Islet precursor cell (in vitro differentiated cells): ENCODE results near the gene FDXR.
"Not testable (repeated sequence)": the region's sequence is repeated elsewhere in the genome, so short reads cannot be mapped to it uniquely, and the experiment has no call there.

ENCODE experiments used
- DNase-seq: peaks from one replicate; pipeline ENCODE4 v3.0.0-alpha.2; 2018

FDXR gene

DNA sequence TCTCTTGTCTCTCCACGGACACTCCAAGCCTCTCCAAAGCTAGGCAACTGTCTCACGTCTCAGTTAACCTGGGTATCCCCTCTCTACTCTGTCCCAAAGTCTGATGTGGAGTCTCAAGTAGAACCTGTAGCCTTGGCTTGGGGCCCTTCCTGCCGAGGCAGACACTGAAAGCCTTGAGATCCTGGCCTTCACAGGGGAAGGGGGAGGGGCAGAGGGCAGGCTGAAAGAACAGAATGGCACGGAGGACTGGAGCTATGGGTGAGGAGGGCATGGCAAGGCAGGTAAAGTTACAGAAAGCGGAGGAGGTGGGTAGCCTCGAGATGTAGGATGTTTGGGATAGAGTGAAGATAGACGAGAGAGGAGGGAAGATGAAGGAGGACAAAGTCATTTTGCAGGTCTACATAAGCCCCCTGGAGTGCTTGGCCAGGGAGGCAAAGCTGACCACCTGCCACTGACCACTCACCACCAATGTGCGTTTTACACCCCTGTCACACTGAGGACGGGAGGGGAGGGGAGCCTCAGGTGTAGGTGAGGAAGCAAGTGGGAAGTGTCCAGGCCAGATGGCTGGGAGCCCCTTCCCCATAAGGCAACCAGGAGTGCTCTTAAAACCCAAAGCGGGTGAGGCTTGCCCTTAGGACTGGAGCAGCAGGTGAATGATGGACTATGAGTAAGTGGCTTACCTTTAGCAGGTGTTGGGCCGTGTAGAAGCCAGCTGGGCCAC is 1.3 kb downstream of the FDXR start:
- no peak for DNase-seq

DNA sequence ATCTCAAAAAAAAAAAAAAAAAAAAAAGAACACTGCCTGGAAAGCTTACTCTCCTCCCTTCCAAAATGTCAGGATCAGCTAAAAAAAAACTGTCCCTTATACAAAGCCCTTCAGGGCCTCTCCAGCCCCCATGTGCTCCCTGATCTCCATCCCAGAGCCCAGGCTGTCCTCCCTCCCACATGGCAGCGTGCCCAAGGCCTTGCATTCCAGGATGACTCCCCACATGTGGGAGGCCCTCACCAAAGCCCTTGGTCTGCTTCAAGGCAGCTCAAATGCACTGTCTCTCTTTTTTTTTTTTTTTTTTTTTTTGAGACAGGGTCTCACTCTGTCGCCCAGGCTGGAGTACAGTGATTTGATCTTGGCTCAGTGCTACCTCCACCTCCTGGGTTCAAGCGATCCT is 2.3 kb downstream of the FDXR start:
- no peak for DNase-seq

DNA sequence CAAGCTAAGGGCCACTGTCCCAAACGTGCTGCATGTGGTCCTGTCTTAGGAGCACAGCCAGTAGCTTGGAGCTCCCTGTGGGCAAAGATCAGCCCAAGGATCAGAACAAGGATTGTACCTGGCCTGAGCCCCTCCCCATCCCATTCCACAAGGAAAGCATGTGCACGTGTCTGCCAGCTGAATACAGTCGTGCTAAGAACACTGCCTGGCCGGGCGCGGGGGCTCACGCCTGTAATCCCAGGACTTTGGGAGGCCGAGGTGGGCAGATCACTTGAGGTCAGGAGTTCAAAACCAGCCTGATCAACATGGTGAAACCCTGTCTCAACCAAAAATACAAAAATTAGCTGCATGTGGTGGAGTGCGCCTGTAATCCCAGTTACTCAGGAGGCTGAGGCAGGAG is 2.8 kb downstream of the FDXR start:
- not testable (repeated sequence) for DNase-seq

DNA sequence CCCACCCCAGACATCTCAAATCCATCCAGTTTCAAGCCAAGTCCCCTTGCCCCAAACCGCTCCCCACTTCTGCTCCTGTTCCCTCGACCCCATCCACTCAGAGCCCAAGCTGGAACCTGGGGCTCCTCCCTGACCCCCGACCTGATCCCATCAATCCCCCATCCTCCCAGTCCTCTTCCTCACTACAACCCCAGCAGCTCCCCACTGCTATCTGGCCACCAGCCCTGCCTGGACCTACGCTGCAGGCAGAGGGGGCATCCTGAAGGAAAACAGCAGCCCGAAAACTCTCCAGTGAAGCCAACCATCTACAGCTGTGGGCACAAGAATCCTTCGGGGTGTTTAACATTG is 3.9 kb downstream of the FDXR start:
- no peak for DNase-seq

DNA sequence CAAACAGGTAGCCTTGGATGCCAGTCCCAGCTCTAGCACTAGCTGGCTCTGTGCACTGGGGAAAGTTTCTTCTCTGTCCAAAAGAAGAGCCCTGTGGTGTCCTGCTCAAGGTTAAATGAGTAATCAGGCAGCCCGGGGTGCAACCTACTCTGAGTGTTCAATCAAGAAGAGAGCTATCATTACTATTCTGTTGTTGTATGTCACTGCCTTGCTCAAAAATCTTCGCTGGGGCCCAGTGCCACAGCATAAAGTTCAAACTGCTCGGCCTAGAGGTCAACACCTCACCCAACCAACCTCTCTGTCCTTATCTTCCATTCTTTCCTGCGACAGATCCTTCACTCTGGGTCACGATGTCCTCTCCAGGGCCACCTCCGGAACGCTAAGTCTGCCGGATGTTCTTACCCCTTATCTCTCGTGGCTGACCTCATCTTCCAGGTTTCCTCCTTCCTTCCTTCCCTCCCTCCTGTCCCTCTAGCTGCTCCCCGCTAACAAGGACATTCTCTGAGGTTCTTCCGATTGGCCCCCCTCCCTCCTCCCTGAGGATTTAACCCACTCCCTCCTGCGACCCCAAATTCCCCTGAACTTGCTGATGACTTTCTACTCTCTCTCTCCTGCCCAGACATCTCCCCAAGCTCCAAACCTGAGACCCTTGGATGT is 4.4 kb downstream of the FDXR start:
- DNase-seq = no peak

DNA sequence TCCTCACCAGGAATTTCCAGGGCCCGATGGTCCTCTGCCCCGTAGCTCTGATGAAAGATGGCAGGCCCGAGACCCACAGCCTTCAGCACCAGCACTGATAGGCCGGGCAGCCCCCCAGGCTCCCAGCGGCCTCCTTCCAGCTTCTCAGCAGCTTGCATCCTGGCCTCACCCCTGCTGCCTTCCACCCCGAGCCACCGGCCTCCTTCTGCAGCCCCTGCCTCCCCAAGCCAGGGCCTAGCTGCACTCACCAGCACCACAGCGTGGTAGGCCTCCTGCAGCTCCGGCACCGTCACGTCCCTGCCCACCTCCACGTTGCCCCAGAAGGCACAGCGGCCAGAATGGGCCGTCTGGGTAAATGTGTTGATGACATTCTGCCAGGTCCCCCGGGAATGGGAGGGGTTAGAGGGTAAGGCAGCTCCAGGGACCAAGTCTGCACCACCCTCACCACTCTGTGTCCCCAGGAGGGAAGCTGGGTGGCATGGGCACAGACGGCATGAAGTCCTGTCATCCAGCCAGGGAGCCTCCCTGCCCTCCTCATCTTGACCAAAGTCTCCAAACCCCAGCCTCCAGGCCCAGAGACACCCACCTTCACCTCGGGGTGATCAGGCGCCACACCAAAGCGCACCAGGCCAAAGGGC is 6.5 kb downstream of the FDXR start:
- no peak for DNase-seq

DNA sequence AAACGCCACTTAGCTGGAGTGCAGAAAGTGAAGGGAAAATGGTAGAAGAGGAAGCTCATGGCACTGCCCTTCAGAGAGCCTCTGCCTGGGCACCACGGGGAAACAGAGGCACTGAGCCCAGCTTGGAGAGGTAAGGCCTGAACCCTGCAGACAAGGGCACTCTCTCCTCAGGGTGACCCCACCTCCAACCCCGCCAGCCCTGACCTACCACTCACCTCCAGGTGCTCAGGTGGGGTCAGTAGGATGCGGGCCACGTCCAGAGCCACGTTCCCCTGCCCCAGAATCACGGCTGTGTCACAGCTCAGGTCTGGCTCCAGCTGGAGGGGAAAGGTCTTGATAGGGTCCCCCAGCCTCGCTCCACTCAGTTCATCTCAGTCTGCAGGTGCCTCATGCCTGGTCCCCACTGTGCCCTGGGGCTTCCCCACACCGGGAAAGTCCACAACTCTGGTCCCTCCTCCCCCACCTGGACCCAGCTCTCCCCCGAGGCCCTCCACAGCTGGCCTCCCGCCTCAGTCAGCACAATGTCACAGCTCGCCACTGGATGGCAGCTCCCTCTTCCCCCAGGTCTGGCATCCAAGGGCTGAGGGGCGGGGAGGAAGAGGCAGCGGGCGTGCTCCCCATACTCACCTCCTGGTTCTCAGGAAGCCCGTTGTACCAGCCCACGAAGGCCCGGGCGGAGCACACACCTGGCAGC is 7.1 kb downstream of the FDXR start:
- no peak for DNase-seq

DNA sequence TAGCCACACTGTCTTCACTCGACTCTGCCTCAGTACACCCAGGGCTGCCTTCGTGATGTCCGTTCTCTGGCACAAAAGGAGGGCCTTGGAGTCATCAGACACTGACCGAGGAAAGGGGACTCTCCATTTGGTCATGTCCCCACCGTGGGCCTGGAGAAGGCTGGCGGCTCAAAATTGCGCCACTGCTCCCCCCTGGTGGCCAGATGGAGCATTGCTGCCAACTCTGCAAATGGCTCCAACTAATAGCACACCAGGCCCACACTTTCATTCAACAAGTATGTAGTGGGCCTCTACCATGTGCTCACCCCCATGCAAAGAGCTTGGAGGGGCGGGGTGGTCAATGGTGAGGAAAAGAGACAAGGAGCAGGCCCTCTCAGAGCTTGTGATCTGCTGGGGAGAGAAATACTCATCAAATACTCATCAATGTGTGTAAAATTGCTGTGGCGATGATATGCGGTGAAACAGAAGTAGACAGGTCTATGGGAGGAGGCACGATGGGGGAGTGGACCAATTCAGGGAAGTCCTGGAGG is 7.9 kb downstream of the FDXR start:
- DNase-seq = peak; percentile 91

DNA sequence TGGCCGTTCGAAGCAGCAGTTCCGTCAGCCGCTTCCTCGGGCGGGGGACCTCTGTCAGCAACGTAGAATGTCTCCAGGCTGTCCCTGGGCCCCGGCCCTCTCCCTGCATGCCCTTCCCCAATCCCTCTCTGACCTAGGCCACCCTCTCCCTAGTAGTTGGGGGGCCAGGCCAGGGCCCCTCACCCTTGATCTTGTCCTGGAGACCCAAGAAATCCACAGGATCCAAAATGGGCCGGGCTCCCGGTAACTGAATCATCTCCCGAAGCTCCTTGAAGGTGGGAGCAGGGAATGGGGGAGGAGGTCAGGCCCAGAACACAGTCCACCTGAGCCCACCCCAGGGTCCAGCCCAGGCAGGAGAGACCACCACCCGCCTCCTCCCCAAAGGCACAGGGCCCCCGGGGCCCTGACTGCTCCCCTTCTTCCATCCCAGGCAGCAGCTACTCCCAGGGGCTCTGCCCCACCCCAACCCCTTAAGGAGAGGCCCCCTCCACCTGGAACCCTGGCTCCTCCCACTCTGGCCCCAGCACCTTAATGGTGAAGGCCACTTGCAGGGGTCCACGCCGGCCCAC is 8.4 kb downstream of the FDXR start:
- DNase-seq = no peak

DNA sequence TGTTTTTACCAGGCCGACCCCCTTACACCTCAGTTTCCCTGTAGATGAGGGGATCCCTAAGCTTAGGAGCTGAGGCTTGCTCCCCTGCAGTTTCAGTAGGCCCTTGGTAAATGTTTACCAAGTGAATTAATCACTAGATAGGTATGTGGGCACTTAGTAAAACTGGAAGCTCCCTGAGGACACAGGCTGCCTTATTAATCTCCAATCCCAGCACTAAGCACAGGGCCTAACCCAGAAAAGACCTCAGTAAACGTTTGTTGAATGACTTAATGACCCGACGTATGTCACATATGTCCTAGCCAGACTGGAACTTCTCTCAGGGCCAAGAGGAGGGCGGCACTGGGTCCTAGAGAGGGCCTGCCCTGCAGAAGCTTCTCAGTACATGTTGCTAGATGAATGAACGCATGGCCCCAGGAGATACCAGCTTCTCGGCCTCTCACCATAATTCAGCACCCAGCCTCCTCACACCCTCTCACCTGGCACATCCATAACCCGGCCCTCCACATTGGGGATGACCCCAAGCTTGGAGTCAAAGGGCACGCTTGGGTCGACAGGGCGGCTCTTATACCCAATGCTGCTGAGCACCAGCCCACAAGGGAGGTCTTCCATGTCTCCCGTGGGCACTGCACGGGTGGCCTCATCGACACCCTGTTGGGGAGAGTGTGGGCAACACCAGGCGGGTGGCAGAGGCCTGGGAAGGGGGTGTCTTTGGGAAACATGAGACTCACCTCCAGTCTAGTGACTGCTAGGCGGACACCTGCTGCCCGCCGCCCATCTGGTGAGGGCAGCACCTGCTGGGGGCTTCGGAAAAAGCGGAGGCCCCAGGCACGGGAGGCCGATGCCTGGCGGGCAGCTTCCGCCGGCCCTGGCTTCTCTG is 9.1 kb downstream of the FDXR start:
- DNase-seq = no peak

DNA sequence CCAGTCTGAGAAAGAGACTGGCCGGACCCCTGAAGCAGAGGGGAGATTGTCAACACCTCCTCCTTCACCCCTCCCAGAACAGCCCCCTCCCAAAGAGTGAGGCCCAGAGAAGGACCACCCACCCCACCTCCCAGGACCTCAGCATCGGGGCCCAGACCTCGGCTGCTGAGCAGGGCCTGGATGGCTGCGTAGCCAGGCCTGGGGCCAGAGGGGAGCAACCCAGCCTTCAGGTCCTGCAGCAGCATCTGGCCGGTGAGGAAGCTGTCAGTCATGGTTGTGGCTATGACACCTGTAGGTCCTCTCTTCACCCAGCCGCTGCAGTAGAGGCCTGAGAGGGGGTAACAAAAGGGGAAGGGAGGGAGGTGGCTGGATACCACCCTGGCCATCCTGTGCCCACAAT is 9.9 kb downstream of the FDXR start:
- DNase-seq = no peak

DNA sequence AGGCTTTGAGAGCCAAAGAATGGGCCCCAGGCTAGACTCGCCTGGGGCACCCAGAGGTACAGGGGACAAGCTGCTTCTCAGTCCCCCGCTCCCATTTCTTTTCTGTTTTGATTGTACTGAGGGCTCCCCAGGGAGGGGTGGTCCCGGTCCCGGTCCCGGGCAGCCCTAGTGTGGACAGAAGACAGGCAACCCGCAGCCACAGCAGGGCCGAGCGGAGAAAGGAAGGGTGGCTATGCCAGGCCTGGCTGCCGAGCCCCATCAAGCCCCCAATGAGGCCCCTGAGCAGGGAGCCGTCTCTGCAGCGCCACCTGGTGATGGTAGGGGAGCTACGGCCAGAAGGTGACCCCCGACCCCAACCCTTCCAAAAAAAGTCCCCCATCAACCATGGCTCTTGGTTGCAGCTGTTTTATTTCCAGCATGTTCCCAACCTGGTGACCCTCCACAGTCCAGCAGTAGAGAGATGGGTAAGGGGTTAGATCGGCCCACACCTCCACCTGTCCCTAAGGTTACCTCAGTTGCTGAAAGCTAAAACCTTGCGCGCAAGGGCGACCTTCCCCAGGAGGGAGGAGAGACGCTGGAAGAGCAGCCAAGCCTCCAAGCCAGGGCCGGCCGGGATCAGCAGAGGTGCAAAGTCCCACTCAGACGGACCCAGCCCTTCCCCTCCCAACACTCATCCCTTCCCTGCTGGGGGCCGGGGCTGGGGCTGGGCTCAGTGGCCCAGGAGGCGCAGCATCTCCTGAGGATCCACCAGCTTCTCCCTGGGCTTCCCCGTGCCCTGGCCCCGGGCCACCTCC is 10.5 kb downstream of the FDXR start:
- peak; percentile 88 for DNase-seq

DNA sequence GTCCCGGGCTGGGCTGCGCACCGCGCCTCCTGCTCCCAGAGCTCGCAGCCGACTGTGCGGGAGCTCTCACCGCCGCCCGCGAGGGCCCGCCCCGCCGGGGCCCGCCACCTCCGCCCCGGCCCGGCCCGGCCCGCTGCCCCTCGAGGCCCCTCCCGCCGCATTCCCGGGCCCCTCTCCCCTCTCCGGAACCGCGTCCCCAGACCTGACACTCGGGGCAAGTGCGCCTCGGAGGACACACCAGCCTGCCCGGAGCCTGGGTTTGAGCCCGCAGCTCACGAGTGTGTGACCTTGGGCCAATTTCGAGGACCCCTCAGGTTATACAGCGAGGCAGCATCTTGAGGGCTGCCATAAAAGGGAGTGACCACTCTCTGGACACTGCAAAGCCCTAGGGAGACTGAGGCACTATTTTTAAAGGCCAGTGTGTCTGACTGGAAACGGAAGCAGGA is 11.1 kb downstream of the FDXR start:
- DNase-seq = no peak

DNA sequence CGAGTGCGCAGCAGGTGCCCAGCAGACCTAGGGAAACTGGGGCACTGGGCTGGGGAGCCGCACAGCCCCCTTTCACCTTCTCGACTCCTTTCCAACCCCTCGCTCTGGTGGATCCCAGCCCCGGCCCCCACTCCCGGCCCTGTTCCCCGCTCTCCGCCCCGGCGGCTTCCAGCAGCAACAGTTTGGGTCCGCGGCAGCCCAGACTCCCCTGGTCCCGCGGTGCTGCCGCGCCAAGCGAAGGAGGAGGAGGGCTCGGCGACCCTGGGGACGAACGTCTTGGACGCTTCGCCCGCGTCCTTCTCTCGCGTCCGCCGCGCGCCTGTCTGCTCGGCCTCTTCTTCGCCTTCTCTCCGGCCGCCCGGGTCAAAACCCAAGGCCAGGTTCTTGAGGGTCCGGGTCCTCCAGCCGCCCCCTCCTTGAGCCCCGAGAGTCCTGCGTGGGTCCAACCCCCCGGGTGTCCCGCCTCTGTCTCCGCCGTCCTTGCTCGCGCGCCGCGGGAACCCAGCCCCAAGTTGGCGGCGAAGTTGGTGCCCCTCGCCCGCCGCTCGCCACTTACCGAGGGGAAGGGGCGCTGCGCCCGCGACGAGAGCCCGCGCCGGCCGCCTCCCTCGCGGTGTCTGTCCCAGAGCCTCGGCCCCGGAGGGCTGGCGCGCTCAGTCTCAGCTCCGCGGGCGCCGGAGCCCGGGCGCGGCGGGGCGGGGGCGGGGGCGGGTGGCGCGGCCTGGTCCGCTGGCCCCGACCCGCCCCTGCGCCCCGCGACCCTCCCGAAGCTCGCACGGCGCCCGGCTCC is 11.7 kb downstream of the FDXR start:
- no peak for DNase-seq

DNA sequence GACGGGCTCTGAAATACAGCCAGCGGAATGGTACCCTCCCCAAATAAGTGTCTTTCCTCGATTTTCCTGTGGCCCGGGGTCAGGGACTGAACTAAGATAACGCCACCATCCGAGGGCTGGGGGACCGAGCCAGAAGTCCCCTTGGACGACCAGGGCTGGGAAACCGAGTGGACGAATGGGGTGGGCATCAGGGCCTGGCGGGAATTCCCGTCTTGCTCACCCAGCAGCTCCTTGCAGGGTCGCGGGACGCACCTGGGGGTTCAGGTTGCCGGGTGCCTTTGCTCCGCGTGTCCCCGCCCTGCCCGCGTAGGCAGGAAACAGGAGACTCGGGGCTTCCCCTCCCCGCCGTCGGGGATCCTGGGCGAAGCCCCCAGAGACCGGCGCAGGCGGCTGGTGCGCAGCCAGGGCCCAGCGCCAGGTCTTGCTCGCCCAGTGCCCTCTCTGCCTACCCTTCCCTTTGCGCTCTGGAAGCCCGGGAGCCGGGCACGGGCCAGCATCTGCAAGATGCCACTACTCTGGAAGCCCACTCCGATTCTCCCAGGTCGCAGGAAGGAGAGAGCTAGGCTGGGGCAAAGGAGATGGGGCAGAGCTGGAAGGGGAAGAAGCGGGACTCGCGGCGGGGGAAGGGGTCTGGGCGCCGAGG is 12.4 kb downstream of the FDXR start:
- DNase-seq = no peak

DNA sequence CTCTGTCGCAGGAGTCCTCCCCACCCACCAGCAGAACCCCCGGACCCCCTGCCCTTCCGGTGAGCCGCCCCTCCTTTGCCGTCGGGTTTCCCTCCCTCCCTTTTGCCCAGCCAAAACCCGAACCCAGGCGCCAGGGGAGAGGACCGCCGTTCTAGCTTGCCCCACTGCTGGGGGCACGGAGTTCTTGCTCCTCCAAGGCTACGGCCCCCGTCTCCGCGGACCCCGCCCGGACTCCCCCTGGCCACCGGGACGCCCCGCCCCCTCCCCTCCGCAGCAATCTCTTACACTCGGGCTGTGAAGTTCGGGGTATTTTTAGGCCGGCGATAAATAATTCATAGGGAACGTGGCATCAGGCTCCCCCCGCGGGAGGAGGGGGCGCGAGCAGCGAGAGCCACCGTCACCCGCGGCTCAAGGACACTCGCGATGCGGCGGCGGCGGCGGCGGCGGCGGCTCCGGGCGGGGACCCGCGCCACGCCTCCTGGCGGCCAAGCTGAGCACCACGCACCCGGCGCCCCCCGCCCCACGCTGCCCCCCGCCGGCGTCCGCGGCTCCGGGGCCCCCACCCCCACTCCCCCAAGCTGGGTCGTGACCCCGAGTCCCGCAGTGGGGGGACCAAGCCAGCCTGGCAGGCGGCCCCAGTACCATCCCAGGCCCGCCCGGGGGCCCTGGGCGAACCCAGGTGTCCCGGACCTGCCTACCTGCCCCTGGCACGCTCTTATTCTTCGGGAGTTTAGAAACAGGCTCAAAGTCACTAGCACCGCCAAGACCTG is 13.2 kb downstream of the FDXR start, which contains the start of gene GRIN2C:
GRIN2C (minus strand) TSS at position 427 of the 770 bp plus-strand sequence. CDS start 4,793 bp downstream, outside the sequence.
- DNase-seq = no peak

DNA sequence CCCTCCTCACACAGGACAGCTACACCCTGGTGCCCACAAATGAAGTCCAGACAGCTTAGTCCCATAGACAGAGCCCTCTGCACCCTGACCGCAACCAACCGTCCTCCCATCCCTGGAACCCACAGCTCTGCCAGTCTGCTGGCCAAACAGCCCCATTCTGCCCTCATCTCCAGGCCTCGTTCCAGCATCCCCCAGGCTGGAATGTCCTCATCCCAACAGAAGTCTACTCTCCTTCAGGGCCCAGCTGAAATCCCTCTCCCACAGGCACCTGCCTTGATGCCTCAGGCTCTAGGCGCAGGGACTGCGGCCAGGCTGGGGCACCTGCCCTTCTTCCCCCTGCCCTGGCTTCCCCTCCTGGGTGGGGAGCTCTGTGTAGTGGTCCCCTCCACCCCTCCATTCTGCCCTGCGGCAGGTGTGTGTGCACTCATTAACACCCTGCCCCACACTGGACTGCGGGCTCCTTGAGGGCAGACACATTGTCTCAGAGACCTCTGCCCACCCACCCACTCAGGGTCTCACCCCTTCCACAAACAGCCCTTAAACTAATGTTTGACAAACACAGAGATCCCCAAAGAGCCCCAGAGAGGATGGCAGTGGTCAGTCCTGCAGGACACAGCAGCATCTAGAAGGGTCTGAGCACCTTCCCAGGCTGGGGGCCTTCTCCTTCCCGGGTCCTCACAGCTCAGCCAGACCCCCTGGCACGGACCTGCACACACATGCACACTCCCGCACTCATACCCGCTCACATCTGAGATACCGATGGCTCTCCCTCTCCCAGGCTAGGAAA is 13.9 kb downstream of the FDXR start:
- DNase-seq = no peak

DNA sequence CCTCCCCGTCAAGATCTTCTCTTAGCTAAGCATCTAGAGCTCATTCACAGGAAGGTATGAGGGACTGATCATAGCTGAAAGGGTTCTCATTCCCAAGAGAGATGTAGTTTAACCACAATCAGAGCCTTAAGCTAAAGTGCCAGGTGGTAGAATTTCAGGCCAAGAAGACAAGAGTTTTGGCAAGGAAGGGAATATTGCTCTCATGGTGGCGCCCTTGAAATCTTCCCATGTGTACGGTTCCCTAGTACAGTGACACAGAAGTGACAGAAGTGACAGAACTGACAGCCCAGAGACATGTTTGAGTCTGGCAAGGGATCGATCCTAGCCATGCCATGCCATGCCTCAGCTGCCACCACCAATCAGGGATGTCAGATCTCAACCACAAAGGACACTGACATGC is 15.6 kb downstream of the FDXR start:
- no peak for DNase-seq
